HK-2 (cell line): ENCODE data around the gene EP400.

Experiments
- DNase-seq: peaks from one replicate; pipeline ENCODE4 v3.0.0-alpha.2; 2018; ENCODE audit not compliant: unreplicated experiment

EP400 gene

DNA sequence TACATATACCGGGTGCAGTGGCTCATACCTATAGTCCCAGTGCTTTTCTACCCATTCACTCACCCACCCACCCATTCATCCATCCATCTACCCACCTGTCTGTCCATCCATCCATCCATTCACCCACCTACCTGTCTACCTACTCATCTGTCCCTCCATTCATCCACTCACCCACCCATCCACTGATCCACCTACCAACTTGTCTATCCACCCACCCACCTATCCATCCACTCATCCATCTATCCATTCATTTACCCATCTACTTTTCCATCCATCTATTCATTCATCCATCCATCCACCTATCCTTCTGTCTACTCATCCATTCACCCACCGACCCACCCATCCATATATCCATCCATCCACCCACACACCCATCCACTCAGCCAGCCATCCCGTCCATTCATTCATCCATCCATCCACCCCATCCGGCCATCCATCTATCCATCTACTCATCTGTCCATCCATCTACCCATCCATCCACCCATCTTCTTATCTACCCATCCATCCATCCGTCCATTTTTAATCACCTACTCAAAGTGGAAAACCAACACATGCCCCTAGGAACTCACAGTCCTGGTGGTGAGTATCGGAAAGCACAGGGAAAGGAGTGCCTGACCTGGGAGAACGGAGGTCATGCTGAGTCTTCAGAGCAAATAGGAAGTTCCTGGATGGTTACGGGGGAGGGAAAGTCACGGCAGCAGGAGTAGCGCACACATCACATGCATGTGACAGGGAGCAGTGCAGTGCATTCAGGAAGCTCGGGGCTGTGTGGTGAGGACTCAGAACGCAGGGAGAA is 174.4 kb downstream of the EP400 start:
- DNase-seq = no peak

- no peak for DNase-seq
Observed at GRCh38 chr12:132124766-132125425, 175.2 kb downstream of the EP400 start.

DNA sequence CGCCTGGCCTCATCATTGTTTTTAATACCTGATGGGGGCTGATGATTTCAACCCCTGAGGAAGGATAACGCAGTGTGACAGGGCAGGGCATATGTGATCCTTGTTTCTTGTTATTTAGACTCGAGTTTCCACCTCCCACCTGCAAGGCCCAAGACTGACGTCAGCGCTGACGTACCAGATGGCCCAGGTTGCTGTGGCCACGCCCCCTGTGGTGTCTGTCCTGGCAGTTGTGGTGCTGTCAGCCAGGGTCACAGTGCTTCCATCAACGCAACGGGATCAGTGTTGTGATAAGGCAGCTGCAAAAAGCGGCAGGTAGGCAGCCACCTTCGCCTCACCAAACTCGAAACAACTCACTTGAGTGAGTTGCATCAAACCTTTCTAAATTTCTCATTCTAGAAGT is 176.0 kb downstream of the EP400 start:
- no peak for DNase-seq

GRCh38 chr12:132127041-132127440 is 177.3 kb downstream of the EP400 start:
- no peak for DNase-seq

GRCh38 chr12:132129007-132129406 is 179.3 kb downstream of the EP400 start:
- DNase-seq = no peak

DNA sequence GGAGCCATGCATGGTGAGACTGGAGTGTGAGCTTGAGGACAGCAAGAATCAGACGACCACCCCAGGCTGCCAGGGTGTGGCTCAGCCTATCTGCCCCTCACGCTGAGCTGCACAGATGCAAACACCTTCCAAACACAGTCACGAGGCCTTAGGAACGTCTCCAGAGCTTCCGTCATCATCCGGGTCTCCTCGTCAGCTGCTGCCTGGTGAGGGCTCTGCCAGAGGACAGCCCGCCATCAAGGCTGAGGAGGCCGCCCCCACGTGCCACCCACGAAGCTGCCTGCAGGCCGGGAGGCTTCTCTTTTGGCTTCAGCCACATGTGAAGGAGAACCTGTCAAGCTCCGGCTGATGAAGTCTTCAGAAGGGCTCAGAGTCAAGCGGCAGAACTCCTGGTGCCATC is 180.9 kb downstream of the EP400 start:
- no peak for DNase-seq
